CD8-positive, alpha-beta memory T cell (primary cell): Measurements from ENCODE around the gene ABHD16B. TPM values are rescaled to one million over a fixed set of nuclear protein-coding genes. Genes with fewer than 3 reads are reported as not detected.
A peak's percentile ranks its signal among the peaks of the same experiment; 100 is the strongest.

Experiments
- CTCF ChIA-PET: fragments of 350-600 bp; sonication (Branson Sonifier 250); formaldehyde crosslinking; loops from one replicate; lab custom pipeline; 2021; ENCODE audit warnings: antibody characterized with exemption; lab: Charles Lee
- POLR2A ChIA-PET: fragments of 350-600 bp; sonication (Branson Sonifier 250); formaldehyde crosslinking; loops from one replicate; lab custom pipeline; 2021; ENCODE audit warnings: antibody characterized with exemption; lab: Charles Lee
- DNase-seq, 5 donors: peaks; one replicate each; pipeline versions ENCODE4 v3.0.0 to v3.0.0-alpha.2; 2020 to 2022; ENCODE audit warnings: mixed read lengths in 1 of 5
- H3K27ac ChIP-seq: one replicate; pipeline ENCODE4 v1.7.0; 2013; ENCODE audit warnings: low read depth, mild to moderate bottlenecking, low read length, moderate library complexity
- H3K27me3 ChIP-seq: 2 replicates; pipeline ENCODE4 v1.7.0; 2013; ENCODE audit warnings: low read length, mild to moderate bottlenecking; ENCODE audit not compliant: insufficient read depth, poor library complexity, severe bottlenecking
- H3K36me3 ChIP-seq: 2 replicates; pipeline ENCODE4 v1.7.0; 2013; ENCODE audit warnings: mild to moderate bottlenecking, low read length, moderate library complexity; ENCODE audit not compliant: insufficient read depth
- H3K4me1 ChIP-seq: 2 replicates; pipeline ENCODE4 v1.7.0; 2013; ENCODE audit warnings: mild to moderate bottlenecking, low read length, moderate library complexity; ENCODE audit not compliant: insufficient read depth
- H3K4me3 ChIP-seq: 2 replicates; pipeline ENCODE4 v1.7.0; 2013; ENCODE audit warnings: mild to moderate bottlenecking, low read length
- H3K9me3 ChIP-seq: 2 replicates; pipeline ENCODE4 v1.7.0; 2013; ENCODE audit warnings: mild to moderate bottlenecking, low read length
- H3K27ac Mint-ChIP-seq, 8 donors: one replicate each; pipeline ENCODE4 v1.8.0; 2020 to 2021; ENCODE audit warnings: mixed read lengths in 8 of 8, mild to moderate bottlenecking in 6 of 8, inconsistent platforms in 3 of 8, moderate library complexity in 3 of 8
- H3K27me3 Mint-ChIP-seq, 2 donors: one replicate each; pipeline ENCODE4 v1.8.0; 2020 to 2021; ENCODE audit warnings: mixed read lengths in 2 of 2, mild to moderate bottlenecking in 1 of 2, moderate library complexity in 1 of 2
- H3K36me3 Mint-ChIP-seq, 3 donors: one replicate each; pipeline ENCODE4 v1.8.0; 2020 to 2021; ENCODE audit warnings: mixed read lengths in 3 of 3, inconsistent platforms in 1 of 3, mild to moderate bottlenecking in 1 of 3
- H3K4me1 Mint-ChIP-seq, 3 donors: one replicate each; pipeline ENCODE4 v1.8.0; 2020 to 2021; ENCODE audit warnings: mixed read lengths in 3 of 3, inconsistent platforms in 1 of 3, mild to moderate bottlenecking in 1 of 3
- H3K4me3 Mint-ChIP-seq, 7 donors: one replicate each; pipeline ENCODE4 v1.8.0; 2020 to 2021; ENCODE audit warnings: mixed read lengths in 7 of 7, mild to moderate bottlenecking in 6 of 7, moderate library complexity in 4 of 7, inconsistent platforms in 2 of 7
- H3K9me3 Mint-ChIP-seq, 5 donors: one replicate each; pipeline ENCODE4 v1.8.0; 2020 to 2022; ENCODE audit warnings: mixed read lengths in 5 of 5, mild to moderate bottlenecking in 3 of 5, moderate library complexity in 2 of 5, inconsistent platforms in 1 of 5
- polyA plus RNA-seq: library from polyadenylated mRNA; unstranded; fragments of 300-500 nt; fragmentation: Illumina TruSeq; gene quantifications from one replicate; pipeline ENCODE4 v1.2.3, GENCODE V29; 2021
- total RNA-seq, 2 experiments: library from RNA; stranded (reverse); gene quantifications; one replicate each; pipeline ENCODE4 v1.2.3, GENCODE V29; 2021

Gene ABHD16B
- total RNA-seq, result not detected
- polyA plus RNA-seq, result not detected

- H3K4me1 ChIP-seq, result peaks cover 41% of the 10 kb centered on the region
- Mint-ChIP-seq H3K4me3 (no peak within 1 kb of the TSS), H3K4me1 (peaks cover 39 to 57% (median 46%) of the 10 kb centered on the region in 3 donors), H3K9me3 (no peaks in the 10 kb centered on the region), H3K27ac (peak within 1 kb of the TSS in 4 of 8 donors; percentile 17 to 63 (median 56)), H3K27me3 (no peaks in the 10 kb centered on the region), H3K36me3 (peaks cover 0 to 29% (median 0%) of the 10 kb centered on the region in 3 donors)
- CTCF ChIA-PET, result no interaction called here
- H3K9me3 ChIP-seq, result no peaks in the 10 kb centered on the region
- H3K27ac ChIP-seq, result no peak within 1 kb of the TSS
- no peaks in the 10 kb centered on the region for H3K27me3 ChIP-seq
- POLR2A ChIA-PET, result no interaction called here
- H3K36me3 ChIP-seq, result no peaks in the 10 kb centered on the region
- no peak within 1 kb of the TSS for H3K4me3 ChIP-seq
- no peak for DNase-seq
Measured at GRCh38 chr20:63861365-63861934, at the start of gene ABHD16B. Gene ABHD16B, plus strand, starts transcription at chr20:63861498. Its CDS starts 43 bp downstream, at chr20:63861541.

GRCh38 chr20:63814891-63815614 lies 46.2 kb upstream of the ABHD16B start:
- H3K27me3 Mint-ChIP-seq, result peaks cover 10 to 13% of the 10 kb centered on the region in 2 donors
- Histone ChIP-seq H3K9me3 (no peaks in the 10 kb centered on the region), H3K4me1 (no peaks in the 10 kb centered on the region), H3K36me3 (no peaks in the 10 kb centered on the region), H3K4me3 (no peak overlapping the region), H3K27me3 (no peaks in the 10 kb centered on the region), H3K27ac (no peak overlapping the region)
- H3K4me1 Mint-ChIP-seq, result peaks cover 0 to 4% (median 2%) of the 10 kb centered on the region in 3 donors
- H3K27ac Mint-ChIP-seq, result no peak overlapping the region
- H3K36me3 Mint-ChIP-seq, result no peaks in the 10 kb centered on the region
- CTCF ChIA-PET, result no interaction called here
- H3K4me3 Mint-ChIP-seq, result no peak overlapping the region
- POLR2A ChIA-PET, result no interaction called here
- DNase-seq, result no peak
- H3K9me3 Mint-ChIP-seq, result no peaks in the 10 kb centered on the region

- H3K4me3 ChIP-seq, result no peak overlapping the region
- Mint-ChIP-seq H3K4me3 (no peak overlapping the region), H3K27ac (no peak overlapping the region), H3K27me3 (peaks cover 8 to 15% of the 10 kb centered on the region in 2 donors), H3K4me1 (peaks cover 0 to 4% (median 2%) of the 10 kb centered on the region in 3 donors), H3K9me3 (no peaks in the 10 kb centered on the region), H3K36me3 (no peaks in the 10 kb centered on the region)
- no peaks in the 10 kb centered on the region for H3K36me3 ChIP-seq
- no peaks in the 10 kb centered on the region for H3K27me3 ChIP-seq
- POLR2A ChIA-PET, result no interaction called here
- H3K27ac ChIP-seq, result no peak overlapping the region
- CTCF ChIA-PET, result no interaction called here
- no peaks in the 10 kb centered on the region for H3K4me1 ChIP-seq
- DNase-seq, result no peak
- no peaks in the 10 kb centered on the region for H3K9me3 ChIP-seq
Measured at GRCh38 chr20:63815615-63816253, 45.6 kb upstream of the ABHD16B start.

GRCh38 chr20:63819224-63819921 lies 41.9 kb upstream of the ABHD16B start:
- H3K4me1 Mint-ChIP-seq, result peaks cover 0 to 4% (median 2%) of the 10 kb centered on the region in 3 donors
- H3K27me3 Mint-ChIP-seq, result peaks cover 22 to 24% of the 10 kb centered on the region in 2 donors
- peak overlapping the region in 3 of 8 donors; percentile 17 to 73 (median 45) for H3K27ac Mint-ChIP-seq
- no peak for DNase-seq
- Histone ChIP-seq H3K4me3 (no peak overlapping the region), H3K27me3 (no peaks in the 10 kb centered on the region), H3K36me3 (no peaks in the 10 kb centered on the region), H3K4me1 (no peaks in the 10 kb centered on the region), H3K27ac (peak overlapping the region; percentile 38), H3K9me3 (no peaks in the 10 kb centered on the region)
- ChIA-PET CTCF (no interaction called here), POLR2A (no interaction called here)
- H3K9me3 Mint-ChIP-seq, result no peaks in the 10 kb centered on the region
- no peaks in the 10 kb centered on the region for H3K36me3 Mint-ChIP-seq
- H3K4me3 Mint-ChIP-seq, result peak overlapping the region in 5 of 7 donors; percentile 32 to 78 (median 61)

- no peaks in the 10 kb centered on the region for H3K9me3 ChIP-seq
- H3K4me3 Mint-ChIP-seq, result no peak overlapping the region
- peaks cover 35 to 38% of the 10 kb centered on the region in 2 donors for H3K27me3 Mint-ChIP-seq
- H3K36me3 ChIP-seq, result no peaks in the 10 kb centered on the region
- no peak overlapping the region for H3K4me3 ChIP-seq
- H3K36me3 Mint-ChIP-seq, result no peaks in the 10 kb centered on the region
- no peak overlapping the region for H3K27ac ChIP-seq
- ChIA-PET CTCF (no interaction called here), POLR2A (no interaction called here)
- no peaks in the 10 kb centered on the region for H3K9me3 Mint-ChIP-seq
- H3K27me3 ChIP-seq, result no peaks in the 10 kb centered on the region
- H3K4me1 Mint-ChIP-seq, result peaks cover 0 to 4% (median 2%) of the 10 kb centered on the region in 3 donors
- no peak overlapping the region for H3K27ac Mint-ChIP-seq
- DNase-seq, result no peak
- H3K4me1 ChIP-seq, result no peaks in the 10 kb centered on the region
Measured at GRCh38 chr20:63821811-63822210, 39.5 kb upstream of the ABHD16B start.

- no peaks in the 10 kb centered on the region for H3K36me3 Mint-ChIP-seq
- H3K9me3 ChIP-seq, result no peaks in the 10 kb centered on the region
- DNase-seq, result no peak
- no peak overlapping the region for H3K27ac Mint-ChIP-seq
- peaks cover 0 to 4% (median 2%) of the 10 kb centered on the region in 3 donors for H3K4me1 Mint-ChIP-seq
- no peaks in the 10 kb centered on the region for H3K27me3 ChIP-seq
- POLR2A ChIA-PET, result no interaction called here
- H3K9me3 Mint-ChIP-seq, result no peaks in the 10 kb centered on the region
- H3K4me3 Mint-ChIP-seq, result no peak overlapping the region
- CTCF ChIA-PET, result no interaction called here
- no peaks in the 10 kb centered on the region for H3K36me3 ChIP-seq
- no peak overlapping the region for H3K27ac ChIP-seq
- peaks cover 36 to 42% of the 10 kb centered on the region in 2 donors for H3K27me3 Mint-ChIP-seq
- no peaks in the 10 kb centered on the region for H3K4me1 ChIP-seq
- H3K4me3 ChIP-seq, result no peak overlapping the region
Measured at GRCh38 chr20:63822276-63822696, 39.0 kb upstream of the ABHD16B start.

- DNase-seq, result no peak
- Histone ChIP-seq H3K4me1 (no peaks in the 10 kb centered on the region), H3K36me3 (no peaks in the 10 kb centered on the region), H3K27me3 (peaks cover 11% of the 10 kb centered on the region), H3K27ac (no peak overlapping the region), H3K9me3 (no peaks in the 10 kb centered on the region), H3K4me3 (no peak overlapping the region)
- H3K27ac Mint-ChIP-seq, result peak overlapping the region in 1 of 8 donors; percentile 32
- CTCF ChIA-PET, result no interaction called here
- no peak overlapping the region for H3K4me3 Mint-ChIP-seq
- no peaks in the 10 kb centered on the region for H3K36me3 Mint-ChIP-seq
- POLR2A ChIA-PET, result no interaction called here
- no peaks in the 10 kb centered on the region for H3K9me3 Mint-ChIP-seq
- H3K4me1 Mint-ChIP-seq, result peaks cover 0 to 4% (median 2%) of the 10 kb centered on the region in 3 donors
- peaks cover 43 to 52% of the 10 kb centered on the region in 2 donors for H3K27me3 Mint-ChIP-seq
Measured at GRCh38 chr20:63823691-63824311, 37.5 kb upstream of the ABHD16B start.
